Measurements from ENCODE around the gene CANT1. TPM values are rescaled to one million over a fixed set of nuclear protein-coding genes. Genes with fewer than 3 reads are reported as not detected.

Gene CANT1
- total and polyA plus RNA-seq, 9 donors: 18.6 to 48.8 (median 33.8) TPM

DNA sequence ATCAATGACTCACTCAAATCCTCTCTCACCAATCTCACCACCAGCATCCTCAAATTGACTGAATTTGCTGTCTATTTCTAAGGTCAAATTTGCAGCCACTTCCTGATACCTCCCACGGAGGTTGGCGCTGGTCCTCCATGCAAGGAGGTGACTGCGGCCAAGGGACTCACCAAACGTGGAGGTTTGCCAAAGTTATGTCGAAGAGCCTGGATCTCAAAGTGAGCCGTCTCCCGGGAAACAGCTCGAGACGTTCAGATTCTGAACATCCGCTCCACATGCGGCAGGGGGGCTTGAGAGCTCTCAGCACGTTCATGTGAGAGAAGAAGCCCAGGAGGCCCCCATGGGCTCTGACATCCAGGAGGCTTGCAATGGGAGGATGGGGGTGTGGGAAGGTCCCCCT, 52.4 kb downstream of the CANT1 start:
- peaks cover 14% of the 10 kb centered on the region for H3K4me1 ChIP-seq (ENCODE audit: insufficient read depth)
- H3K27ac ChIP-seq: no peak overlapping the region
- H3K36me3 ChIP-seq: no peaks in the 10 kb centered on the region
- H3K4me3 ChIP-seq: no peak overlapping the region
- no peaks in the 10 kb centered on the region for H3K27me3 ChIP-seq
- peak in 1 of 5 donors; percentile 25 for DNase-seq
- intact Hi-C loops (cut with DNase I): no loop called here
- WGBS, 3 donors: 49 to 57% (median 50%) methylated on average over 12 of the region's 12 CpGs
- TF ChIP-seq, protein P1, sequence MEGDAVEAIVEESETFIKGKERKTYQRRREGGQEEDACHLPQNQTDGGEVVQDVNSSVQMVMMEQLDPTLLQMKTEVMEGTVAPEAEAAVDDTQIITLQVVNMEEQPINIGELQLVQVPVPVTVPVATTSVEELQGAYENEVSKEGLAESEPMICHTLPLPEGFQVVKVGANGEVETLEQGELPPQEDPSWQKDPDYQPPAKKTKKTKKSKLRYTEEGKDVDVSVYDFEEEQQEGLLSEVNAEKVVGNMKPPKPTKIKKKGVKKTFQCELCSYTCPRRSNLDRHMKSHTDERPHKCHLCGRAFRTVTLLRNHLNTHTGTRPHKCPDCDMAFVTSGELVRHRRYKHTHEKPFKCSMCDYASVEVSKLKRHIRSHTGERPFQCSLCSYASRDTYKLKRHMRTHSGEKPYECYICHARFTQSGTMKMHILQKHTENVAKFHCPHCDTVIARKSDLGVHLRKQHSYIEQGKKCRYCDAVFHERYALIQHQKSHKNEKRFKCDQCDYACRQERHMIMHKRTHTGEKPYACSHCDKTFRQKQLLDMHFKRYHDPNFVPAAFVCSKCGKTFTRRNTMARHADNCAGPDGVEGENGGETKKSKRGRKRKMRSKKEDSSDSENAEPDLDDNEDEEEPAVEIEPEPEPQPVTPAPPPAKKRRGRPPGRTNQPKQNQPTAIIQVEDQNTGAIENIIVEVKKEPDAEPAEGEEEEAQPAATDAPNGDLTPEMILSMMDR (IDR thresholded peaks at IDR 0.05): no peak
- TF ChIP-seq EP300 (IDR thresholded peaks at IDR 0.05) (no peak), POLR2A (IDR thresholded peaks at IDR 0.05) (no peak)
- no peaks in the 10 kb centered on the region for H3K9me3 ChIP-seq

DNA sequence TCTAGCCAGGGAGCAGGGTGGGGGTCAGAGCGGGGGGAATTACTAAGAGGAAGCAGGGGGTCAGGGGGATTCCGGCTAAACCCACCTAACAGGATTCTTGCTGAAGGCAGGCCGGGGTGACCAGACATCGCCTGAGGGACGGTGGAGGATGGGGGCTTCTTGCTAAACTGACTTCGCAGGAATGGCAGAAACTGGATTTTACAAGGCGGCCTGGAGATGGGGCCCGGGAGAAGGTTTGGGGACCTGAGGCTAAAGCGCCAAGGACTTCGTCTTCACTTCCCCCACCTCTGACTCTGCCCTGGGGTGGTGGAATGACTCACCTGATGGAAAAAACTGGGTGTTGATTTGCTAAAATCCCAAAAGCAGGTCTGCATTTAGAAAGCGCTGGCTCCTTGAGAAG, 53.3 kb downstream of the CANT1 start:
- H3K27me3 ChIP-seq: no peaks in the 10 kb centered on the region
- intact Hi-C loops (cut with DNase I): no loop called here
- H3K27ac ChIP-seq: no peak overlapping the region
- TF ChIP-seq POLR2A (IDR thresholded peaks at IDR 0.05) (no peak), EP300 (IDR thresholded peaks at IDR 0.05) (no peak)
- TF ChIP-seq, protein P1 (IDR thresholded peaks at IDR 0.05): no peak
- WGBS, 3 donors: 87 to 92% (median 90%) methylated on average over 11 of the region's 11 CpGs
- peaks cover 16% of the 10 kb centered on the region for H3K4me1 ChIP-seq (ENCODE audit: insufficient read depth)
- DNase-seq: no peak
- H3K36me3 ChIP-seq: no peaks in the 10 kb centered on the region
- no peak overlapping the region for H3K4me3 ChIP-seq
- no peaks in the 10 kb centered on the region for H3K9me3 ChIP-seq

DNA sequence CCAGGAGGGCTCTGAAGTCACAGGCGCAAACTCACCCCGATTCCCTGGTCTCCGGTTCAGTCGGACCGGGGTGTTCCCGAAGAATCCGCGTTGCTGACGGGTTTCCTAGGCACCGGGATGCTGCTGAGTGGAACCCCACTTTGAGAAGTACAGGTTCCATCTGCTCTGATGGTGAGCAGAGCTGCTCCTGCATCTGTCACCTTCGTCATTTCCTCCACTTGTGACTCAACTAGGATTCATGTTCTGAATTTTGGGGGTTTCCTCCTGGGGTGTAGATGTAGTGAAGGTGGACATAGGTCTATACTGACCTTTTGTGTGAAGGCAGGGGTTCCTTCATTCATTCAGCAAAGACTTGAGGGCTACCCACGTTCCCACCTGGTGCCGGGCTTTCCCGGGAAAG, 54.9 kb downstream of the CANT1 start:
- H3K27me3 ChIP-seq: no peaks in the 10 kb centered on the region
- WGBS, 3 donors: 89 to 93% (median 90%) methylated on average over 14 of the region's 14 CpGs
- DNase-seq: no peak
- H3K4me3 ChIP-seq: no peak overlapping the region
- intact Hi-C loops (cut with DNase I): no loop called here
- TF ChIP-seq EP300 (IDR thresholded peaks at IDR 0.05): no peak
- TF ChIP-seq POLR2A (IDR thresholded peaks at IDR 0.05): no peak
- TF ChIP-seq, protein P1 (IDR thresholded peaks at IDR 0.05): no peak
- no peaks in the 10 kb centered on the region for H3K36me3 ChIP-seq
- no peaks in the 10 kb centered on the region for H3K9me3 ChIP-seq
- H3K4me1 ChIP-seq (ENCODE audit: insufficient read depth): peaks cover 16% of the 10 kb centered on the region
- H3K27ac ChIP-seq: peak overlapping the region in 1 of 2 donors; percentile 84

DNA sequence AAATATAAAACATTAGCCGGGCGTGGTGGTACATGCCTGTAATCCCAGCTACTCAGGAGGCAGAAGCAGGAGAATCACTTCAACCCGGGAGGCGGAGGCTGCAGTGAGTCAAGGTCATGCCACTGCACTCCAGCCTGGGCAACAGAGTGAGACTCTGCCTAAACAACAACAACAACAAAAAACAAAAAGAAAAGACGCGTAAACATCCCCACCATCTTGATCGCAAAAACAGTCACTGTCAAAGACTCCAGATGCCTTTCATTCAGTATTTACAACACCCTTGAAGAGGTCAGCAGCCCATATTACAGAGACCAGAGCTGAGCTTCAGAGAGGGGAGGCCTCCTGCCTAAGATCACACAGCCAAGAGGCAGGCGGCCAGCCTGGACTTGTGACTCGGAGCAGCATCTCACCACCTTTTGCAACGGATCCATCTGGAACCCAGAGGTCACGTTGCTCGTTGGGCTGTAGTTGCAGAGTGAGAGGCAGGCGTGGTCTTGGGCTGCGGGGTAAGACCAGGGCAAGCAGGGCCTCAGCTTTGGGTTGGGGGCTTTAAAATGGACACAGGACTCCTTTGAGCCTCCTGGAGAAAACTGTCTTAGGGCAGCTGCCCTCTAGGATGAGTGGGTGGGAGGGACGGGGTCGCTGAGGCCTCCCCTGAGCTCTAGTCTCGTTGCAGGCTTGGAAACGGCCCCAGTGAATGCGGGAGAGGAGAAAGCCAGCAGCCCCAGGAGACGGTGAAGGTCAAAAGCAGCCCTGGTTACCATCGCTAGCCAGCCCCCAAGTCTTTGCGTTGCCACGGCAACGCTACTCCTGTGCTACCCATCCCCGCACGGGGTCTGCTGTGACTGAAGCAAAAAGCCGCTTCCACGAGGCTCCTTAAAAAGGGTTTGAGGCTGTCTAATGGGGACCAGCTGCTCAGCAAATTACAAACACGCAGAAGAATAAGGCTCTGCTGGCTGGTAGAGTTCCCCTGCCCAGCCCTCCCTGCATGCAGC, 55.9 kb downstream of the CANT1 start:
- H3K27ac ChIP-seq: peak overlapping the region; percentile 44 to 84
- H3K4me3 ChIP-seq: no peak overlapping the region
- no peaks in the 10 kb centered on the region for H3K27me3 ChIP-seq
- 23 to 41% (median 30%) methylated on average over 29 of the region's 29 CpGs for WGBS, 3 donors
- H3K9me3 ChIP-seq: no peaks in the 10 kb centered on the region
- no peaks in the 10 kb centered on the region for H3K36me3 ChIP-seq
- intact Hi-C loops (cut with DNase I): no loop called here
- peaks cover 16% of the 10 kb centered on the region for H3K4me1 ChIP-seq (ENCODE audit: insufficient read depth)
- peak; percentile 54 to 78 (median 64) for DNase-seq
- TF ChIP-seq POLR2A (IDR thresholded peaks at IDR 0.05): no peak
- TF ChIP-seq, protein P1 (IDR thresholded peaks at IDR 0.05): no peak
- TF ChIP-seq EP300 (IDR thresholded peaks at IDR 0.05): no peak

Data from ovary (tissue), 9 donors.